Fibroblast of lung (primary cell): ENCODE measurements around the gene LYVE1. TPM values are rescaled to one million over a fixed set of nuclear protein-coding genes. Genes with fewer than 3 reads are reported as not detected.

Experiments
- DNase-seq, 2 donors: peaks; one replicate each; pipeline versions ENCODE4 v3.0.0 to v3.0.0-alpha.2; 2010; ENCODE audit warnings: low read depth in 2 of 2
- H2AFZ ChIP-seq: 2 replicates; pipeline ENCODE4 v1.5.1; 2012; ENCODE audit warnings: low read length, control low read depth, inconsistent platforms
- H3K27ac ChIP-seq: 2 replicates; pipeline ENCODE4 v1.5.1; 2011; ENCODE audit warnings: low read length, control low read depth; ENCODE audit not compliant: insufficient read depth
- H3K27me3 ChIP-seq: 2 replicates; pipeline ENCODE4 v1.5.1; 2011; ENCODE audit warnings: mild to moderate bottlenecking, low read length; ENCODE audit not compliant: control insufficient read depth, insufficient read depth
- H3K36me3 ChIP-seq: 2 replicates; pipeline ENCODE4 v1.5.1; 2011; ENCODE audit warnings: low read length; ENCODE audit not compliant: control insufficient read depth, insufficient read depth
- H3K4me1 ChIP-seq: 2 replicates; pipeline ENCODE4 v1.5.1; 2011; ENCODE audit warnings: low read length; ENCODE audit not compliant: control insufficient read depth, insufficient read depth; ENCODE audit errors: extremely low read depth
- H3K4me2 ChIP-seq: 2 replicates; pipeline ENCODE4 v1.5.1; 2011; ENCODE audit warnings: low read length, control low read depth; ENCODE audit not compliant: insufficient read depth; ENCODE audit errors: extremely low read depth
- H3K4me3 ChIP-seq, 4 experiments: fragments of 200-600 bp in 1 of 4; sonication (generic) in 1 of 4; replicated peaks in 1 of 4; 2 replicates each; pipeline ENCODE4 v1.5.1; 2011 to 2016; ENCODE audit warnings: low read length in 4 of 4, low read depth in 3 of 4, mild to moderate bottlenecking in 3 of 4, control low read depth in 2 of 4, inconsistent platforms in 1 of 4, mixed read lengths in 1 of 4; ENCODE audit not compliant: insufficient read depth in 1 of 4; ENCODE audit errors: control extremely low read depth in 1 of 4
- H3K79me2 ChIP-seq: 2 replicates; pipeline ENCODE4 v1.5.1; 2012; ENCODE audit warnings: mild to moderate bottlenecking, low read length, inconsistent platforms; ENCODE audit not compliant: control insufficient read depth, insufficient read depth
- H3K9ac ChIP-seq: 2 replicates; pipeline ENCODE4 v1.5.1; 2011; ENCODE audit warnings: mild to moderate bottlenecking, low read length, control low read depth; ENCODE audit not compliant: insufficient read depth
- H3K9me3 ChIP-seq: 2 replicates; pipeline ENCODE4 v1.5.1; 2012; ENCODE audit warnings: low read depth, low read length; ENCODE audit not compliant: control insufficient read depth, insufficient read depth
- H4K20me1 ChIP-seq: 2 replicates; pipeline ENCODE4 v1.5.1; 2011; ENCODE audit warnings: low read length; ENCODE audit not compliant: control insufficient read depth, insufficient read depth; ENCODE audit errors: extremely low read depth
- EZH2 ChIP-seq: IDR thresholded peaks from 2 replicates; pipeline ENCODE4 v1.5.1; 2012; ENCODE audit warnings: low read length, control low read depth, mild to moderate bottlenecking; ENCODE audit errors: missing control alignments
- polyA plus RNA-seq, 2 donors: library from polyadenylated mRNA; depleted of rRNA in 1 of 2; stranded (reverse) in 1 of 2; unstranded in 1 of 2; fragments of >200 nt; gene quantifications; 2 replicates each; pipeline ENCODE4 v1.2.1, GENCODE V29; 2011 to 2012; ENCODE audit warnings: missing spikeins in 1 of 2
- total RNA-seq: library from RNA; depleted of rRNA; stranded (reverse); fragments of >200 nt; gene quantifications from 2 replicates; pipeline ENCODE4 v1.2.1, GENCODE V29; 2014
- TF ChIP-seq, protein P1 (sequence below), 2 donors: IDR thresholded peaks in 1 of 2; conservative IDR thresholded peaks in 1 of 2; 1 replicate in 1 of 2; 2 replicates in 1 of 2; pipeline ENCODE4 v1.5.1; 2011 to 2012; ENCODE audit warnings: low read length in 2 of 2, control low read depth in 1 of 2, inconsistent platforms in 1 of 2, low read depth in 1 of 2, mild to moderate bottlenecking in 1 of 2

Gene LYVE1
- total and polyA plus RNA-seq, 2 donors (not counting 1 experiment from before 2014, with no cell fraction given), result 0.08 to 0.17 TPM

DNA sequence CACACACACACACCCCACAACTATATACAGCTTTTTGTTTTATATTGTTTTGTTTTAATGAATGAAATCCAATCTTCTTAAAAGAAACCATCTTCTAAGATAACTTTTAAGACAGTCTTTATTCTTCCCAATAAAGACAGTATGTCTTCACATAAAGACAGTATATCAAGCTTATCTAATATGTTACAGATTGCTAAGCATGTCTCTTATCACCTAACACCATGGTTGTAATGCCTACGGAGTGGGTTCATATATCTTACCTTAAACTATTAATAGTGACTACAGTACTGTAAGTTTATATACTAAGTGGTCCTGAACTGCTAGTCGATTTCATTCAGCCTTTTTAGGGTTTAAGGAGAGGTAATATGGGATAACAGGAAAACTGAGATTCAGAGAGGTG, 35.9 kb downstream of the LYVE1 start:
- Histone ChIP-seq H4K20me1 (no peaks in the 10 kb centered on the region), H2AFZ (no peak overlapping the region), H3K4me3 (no peak overlapping the region), H3K27ac (no peak overlapping the region), H3K9ac (no peak overlapping the region), H3K36me3 (peaks cover 2% of the 10 kb centered on the region), H3K4me2 (no peak overlapping the region), H3K79me2 (no peaks in the 10 kb centered on the region), H3K27me3 (no peaks in the 10 kb centered on the region), H3K4me1 (peaks cover 14% of the 10 kb centered on the region), H3K9me3 (no peaks in the 10 kb centered on the region)
- DNase-seq, result no peak
- no peak for TF ChIP-seq EZH2
- TF ChIP-seq, protein P1, sequence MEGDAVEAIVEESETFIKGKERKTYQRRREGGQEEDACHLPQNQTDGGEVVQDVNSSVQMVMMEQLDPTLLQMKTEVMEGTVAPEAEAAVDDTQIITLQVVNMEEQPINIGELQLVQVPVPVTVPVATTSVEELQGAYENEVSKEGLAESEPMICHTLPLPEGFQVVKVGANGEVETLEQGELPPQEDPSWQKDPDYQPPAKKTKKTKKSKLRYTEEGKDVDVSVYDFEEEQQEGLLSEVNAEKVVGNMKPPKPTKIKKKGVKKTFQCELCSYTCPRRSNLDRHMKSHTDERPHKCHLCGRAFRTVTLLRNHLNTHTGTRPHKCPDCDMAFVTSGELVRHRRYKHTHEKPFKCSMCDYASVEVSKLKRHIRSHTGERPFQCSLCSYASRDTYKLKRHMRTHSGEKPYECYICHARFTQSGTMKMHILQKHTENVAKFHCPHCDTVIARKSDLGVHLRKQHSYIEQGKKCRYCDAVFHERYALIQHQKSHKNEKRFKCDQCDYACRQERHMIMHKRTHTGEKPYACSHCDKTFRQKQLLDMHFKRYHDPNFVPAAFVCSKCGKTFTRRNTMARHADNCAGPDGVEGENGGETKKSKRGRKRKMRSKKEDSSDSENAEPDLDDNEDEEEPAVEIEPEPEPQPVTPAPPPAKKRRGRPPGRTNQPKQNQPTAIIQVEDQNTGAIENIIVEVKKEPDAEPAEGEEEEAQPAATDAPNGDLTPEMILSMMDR (conservative IDR thresholded peaks at IDR 0.05 in 1 of 2, IDR thresholded peaks at IDR 0.05 in 1 of 2; ENCODE audit: low read depth in 1 of 2, low read length in 2 of 2), result no peak

DNA sequence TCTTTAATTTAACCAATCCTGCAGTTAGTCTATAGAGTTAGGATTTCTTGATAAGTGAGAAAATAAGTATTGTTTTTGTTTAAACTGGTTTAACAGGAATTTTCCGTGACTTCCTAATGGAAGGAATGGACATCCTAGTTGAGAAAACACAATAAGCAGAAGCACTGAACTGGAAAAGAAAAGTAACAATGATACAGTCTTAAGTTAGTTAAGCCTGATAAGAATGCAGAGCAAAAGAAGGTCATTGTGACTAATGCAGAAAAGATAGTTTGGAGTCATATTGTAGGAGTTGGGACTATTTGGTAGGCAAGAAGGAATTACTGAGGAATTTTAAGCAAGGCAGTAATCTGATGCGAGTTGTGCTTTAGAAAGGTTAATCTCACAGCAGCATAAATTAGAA, 39.2 kb downstream of the LYVE1 start:
- Histone ChIP-seq H3K4me1 (peaks cover 21% of the 10 kb centered on the region), H3K79me2 (no peaks in the 10 kb centered on the region), H3K36me3 (peaks cover 3% of the 10 kb centered on the region), H3K27ac (no peak overlapping the region), H3K4me2 (peak overlapping the region; percentile 27), H4K20me1 (no peaks in the 10 kb centered on the region), H3K9ac (no peak overlapping the region), H3K9me3 (no peaks in the 10 kb centered on the region), H2AFZ (no peak overlapping the region), H3K4me3 (no peak overlapping the region), H3K27me3 (no peaks in the 10 kb centered on the region)
- DNase-seq, result peak in 1 of 2 donors; percentile 88
- no peak for TF ChIP-seq EZH2
- TF ChIP-seq, protein P1 (conservative IDR thresholded peaks at IDR 0.05 in 1 of 2, IDR thresholded peaks at IDR 0.05 in 1 of 2; ENCODE audit: low read depth in 1 of 2, low read length in 2 of 2), result no peak

DNA sequence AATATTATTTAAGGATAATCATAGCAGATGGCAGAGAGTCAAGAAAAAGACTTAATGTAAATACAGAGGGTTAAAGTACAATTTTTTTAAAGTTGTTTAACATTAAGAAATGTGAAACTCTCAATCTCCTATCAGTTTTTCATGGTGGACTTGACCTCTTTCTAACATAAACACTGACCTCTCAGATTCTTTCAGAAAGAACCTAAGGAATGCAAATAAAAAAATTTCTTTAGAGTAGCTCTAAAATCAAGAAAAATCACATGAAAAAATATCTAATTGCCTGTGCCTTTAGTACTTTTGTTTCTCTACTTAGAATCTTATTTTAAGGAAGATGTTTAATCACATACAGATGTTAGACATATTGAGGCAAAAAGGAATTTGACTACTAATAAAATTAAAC, 40.3 kb downstream of the LYVE1 start:
- peak in 1 of 2 donors; percentile 55 for DNase-seq
- Histone ChIP-seq H3K36me3 (peaks cover 3% of the 10 kb centered on the region), H3K9ac (no peak overlapping the region)

More for the DNA sequence above, 40.3 kb downstream of the LYVE1 start:
- no peak overlapping the region for H2AFZ ChIP-seq
- H3K27me3 ChIP-seq, result no peaks in the 10 kb centered on the region
- no peak overlapping the region for H3K27ac ChIP-seq
- H3K4me1 ChIP-seq, result peaks cover 21% of the 10 kb centered on the region
- no peaks in the 10 kb centered on the region for H4K20me1 ChIP-seq
- no peak overlapping the region for H3K4me3 ChIP-seq
- H3K9me3 ChIP-seq, result no peaks in the 10 kb centered on the region
- no peaks in the 10 kb centered on the region for H3K79me2 ChIP-seq
- no peak for TF ChIP-seq EZH2
- TF ChIP-seq, protein P1 (conservative IDR thresholded peaks at IDR 0.05 in 1 of 2, IDR thresholded peaks at IDR 0.05 in 1 of 2; ENCODE audit: low read depth in 1 of 2, low read length in 2 of 2), result no peak
- H3K4me2 ChIP-seq, result no peak overlapping the region
